HG03175 (cell line): ENCODE measurements around the gene LLGL1.

Source experiments
- ATAC-seq: cut with Tn5 transposase; IDR thresholded peaks from one replicate; pipeline ENCODE4 v1.9.1; 2021; ENCODE audit warnings: mild to moderate bottlenecking, moderate library complexity; ENCODE audit not compliant: unreplicated experiment

LLGL1 gene

DNA sequence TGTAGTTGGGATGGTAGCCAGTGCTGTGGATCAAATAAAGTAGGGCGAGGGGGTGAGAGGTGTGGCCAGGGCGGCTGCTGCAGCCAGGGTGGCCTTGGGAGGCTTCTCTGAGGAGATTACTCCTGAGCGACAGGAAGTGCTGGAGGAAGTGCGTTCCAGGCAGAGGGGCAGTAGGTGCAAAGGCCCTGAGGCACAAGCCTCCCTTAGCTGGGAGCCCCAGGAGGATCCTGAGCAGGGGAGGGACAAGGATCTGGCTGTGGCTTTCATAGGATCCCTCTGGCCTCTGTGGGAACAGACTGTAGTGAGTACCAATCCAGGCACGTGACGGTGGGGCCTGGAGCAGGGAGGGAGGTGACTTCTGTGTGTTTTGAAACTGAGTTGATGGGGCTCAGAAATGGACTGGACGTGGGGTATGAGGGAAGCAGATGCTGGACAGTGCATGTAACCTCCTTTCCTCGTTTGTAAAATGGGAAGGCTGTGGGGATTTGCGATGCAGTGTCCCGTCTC, 2.8 kb downstream of the LLGL1 start:
- no peak for ATAC-seq

DNA sequence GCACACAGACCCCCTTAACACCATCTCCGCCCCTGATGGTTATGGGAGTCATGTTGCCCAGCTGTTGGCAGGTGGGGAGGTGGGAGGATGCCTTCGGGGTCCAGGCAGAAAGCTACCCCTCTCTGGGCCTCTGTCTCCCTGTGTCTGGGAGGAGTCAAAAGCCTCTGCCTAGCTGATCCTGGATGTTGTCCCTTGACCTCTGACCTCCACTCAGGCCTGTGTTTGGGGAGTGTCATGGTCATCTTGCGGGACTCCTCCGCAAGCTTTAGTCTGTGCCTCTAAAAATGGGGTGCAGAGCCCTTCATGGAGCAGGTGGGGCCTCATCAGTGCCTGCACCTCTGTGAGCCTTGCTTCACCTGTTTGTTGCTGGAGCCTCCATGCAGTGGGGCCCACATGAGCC, 3.8 kb downstream of the LLGL1 start:
- ATAC-seq: no peak

DNA sequence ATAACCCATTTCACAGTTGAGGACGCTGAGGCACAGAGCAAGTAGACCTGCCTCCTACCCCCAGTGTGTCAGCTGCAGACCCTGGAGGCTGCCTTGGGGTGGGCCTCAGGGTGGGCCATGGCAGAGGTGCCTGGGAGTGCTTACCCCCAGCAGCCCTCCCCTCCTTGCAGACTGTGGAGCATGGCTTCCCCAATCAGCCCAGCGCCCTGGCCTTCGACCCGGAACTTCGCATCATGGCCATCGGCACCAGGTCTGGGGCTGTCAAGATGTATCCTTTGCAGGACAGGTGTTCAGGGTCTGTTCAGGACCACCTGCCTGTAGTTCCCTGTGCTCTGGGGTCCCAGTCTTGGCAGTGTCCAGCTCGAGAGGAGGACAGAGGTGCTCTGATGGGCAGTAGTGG, 4.3 kb downstream of the LLGL1 start:
- no peak for ATAC-seq

DNA sequence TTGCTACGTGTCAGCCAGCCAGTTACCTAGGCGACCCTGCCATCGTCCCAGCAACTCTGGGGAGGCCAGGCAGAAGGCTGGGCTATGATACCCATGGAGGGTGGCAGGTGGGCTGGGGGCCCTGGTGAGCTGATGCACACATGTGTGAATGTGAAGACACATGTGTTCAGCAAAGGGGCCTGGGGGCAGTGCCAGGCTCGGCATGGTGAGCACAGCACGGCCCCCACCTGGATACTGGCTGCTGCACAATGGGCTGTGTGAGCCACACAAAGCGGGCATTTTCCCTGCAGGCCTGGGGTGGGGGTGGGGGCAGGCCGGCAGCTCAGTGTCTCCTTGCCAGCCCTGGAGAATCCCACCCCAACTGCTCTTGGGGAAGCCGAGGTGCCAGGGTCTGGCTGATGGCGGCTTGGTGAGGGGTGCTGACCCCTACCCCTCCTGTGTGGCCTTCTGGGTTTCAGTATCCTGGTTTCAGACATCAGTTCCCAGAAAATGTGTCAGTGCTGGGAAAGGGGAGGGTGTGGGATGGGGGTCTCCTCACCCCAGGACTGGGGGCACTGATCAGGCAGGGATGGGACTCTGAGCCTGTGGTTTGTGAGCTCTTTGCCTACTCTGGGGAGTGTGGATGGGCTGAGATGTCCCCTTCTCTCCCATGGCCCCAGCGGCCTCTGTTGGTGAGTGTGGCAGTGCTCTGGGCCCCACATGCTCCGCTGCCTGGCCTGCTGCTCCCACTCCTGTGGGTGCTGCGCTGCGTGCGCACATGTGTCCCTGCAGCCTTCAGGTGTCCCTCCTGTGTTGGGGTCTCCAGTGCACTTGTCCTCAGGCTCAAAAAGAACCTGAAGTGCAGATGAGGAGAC, 5.1 kb downstream of the LLGL1 start:
- no peak for ATAC-seq

DNA sequence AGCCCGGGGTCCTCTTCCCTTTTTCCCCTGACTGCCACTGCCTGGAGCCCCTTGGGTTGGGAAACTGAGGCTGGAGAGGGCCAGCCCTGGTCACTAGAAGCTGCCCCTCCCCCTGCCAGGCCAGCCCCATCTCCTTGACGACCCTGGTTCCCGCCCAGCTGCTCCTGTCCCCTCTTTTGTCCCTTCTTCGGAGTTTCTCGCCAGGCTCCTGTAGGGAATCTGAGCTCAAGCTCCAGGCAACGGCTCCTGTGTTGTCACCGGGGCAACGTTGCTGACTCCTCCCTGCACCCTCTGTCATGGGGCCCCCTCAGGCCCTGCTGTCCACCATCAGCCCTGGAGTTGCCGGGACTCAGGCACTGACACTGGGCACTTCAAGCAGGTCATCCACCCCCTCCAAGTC, 5.7 kb downstream of the LLGL1 start:
- ATAC-seq: no peak

DNA sequence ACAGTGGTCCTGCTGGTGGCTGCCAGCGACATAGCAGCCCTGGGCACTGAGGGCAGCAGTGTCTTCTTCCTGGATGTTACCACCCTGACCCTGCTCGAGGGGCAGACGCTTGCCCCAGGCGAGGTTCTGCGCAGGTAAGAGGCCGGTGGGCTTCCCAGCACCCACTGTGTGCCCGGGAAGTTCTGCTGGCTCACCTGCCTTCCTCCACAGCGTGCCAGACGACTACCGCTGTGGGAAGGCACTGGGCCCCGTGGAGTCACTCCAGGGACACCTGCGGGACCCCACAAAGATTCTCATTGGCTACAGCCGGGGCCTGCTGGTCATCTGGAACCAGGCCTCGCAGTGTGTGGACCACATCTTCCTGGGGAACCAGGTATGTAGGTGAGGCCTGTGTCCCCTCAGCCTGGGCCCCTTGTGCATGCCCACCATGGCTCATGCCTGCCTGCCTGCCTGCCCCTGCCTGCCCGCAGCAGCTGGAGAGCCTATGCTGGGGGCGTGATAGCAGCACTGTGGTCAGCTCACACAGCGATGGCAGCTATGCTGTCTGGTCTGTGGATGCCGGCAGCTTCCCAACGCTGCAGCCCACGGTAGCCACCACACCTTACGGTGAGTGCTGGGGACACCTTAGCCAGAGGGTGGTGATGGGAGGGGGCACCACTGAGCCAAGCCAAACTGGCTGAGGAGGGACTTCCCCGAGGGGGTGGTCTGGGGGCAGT, 8.5 kb downstream of the LLGL1 start:
- no peak for ATAC-seq

DNA sequence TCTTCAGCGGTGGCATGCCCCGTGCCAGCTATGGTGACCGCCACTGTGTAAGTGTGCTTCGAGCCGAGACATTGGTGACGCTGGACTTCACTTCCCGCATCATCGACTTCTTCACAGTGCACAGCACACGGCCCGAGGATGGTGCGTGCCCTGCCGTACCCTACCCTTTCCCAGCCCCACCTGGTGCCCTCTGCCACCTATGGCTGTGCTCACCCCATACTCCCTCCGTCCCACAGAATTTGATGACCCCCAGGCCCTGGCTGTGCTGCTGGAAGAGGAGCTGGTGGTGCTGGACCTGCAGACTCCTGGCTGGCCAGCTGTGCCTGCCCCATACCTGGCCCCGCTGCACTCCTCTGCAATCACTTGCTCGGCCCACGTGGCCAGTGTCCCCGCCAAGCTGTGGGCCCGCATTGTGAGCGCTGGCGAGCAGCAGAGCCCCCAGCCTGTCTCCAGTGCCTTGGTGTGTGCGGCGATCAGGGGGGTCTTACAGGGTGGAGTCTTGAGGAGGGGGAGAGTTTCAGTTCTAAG, 9.5 kb downstream of the LLGL1 start:
- ATAC-seq: no peak

DNA sequence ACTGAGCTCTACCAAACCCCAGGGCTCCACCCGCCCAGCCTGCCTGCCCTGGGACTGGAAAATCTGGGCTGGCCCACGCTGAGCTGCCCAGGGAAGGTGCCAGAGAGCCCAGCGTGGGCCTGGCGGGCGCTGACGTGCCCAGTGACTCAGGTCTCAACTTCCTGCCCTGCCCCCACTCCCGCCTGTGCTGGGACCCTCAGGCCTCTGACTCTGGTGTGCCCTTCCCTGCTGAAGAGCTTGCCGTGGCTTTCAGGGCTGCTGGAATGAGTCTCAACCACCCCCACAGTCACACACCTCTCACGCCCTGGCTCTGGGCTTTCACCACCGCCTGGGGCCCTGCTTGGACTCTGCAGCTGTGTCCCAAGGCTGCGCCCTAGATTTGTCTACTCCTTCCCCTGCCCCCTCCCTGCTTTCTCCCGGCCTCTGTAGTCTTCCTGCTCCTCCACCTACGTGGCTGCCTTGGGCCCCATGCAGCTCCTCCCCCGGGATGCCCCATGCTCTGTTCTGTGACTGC, 10.4 kb downstream of the LLGL1 start:
- no peak for ATAC-seq

DNA sequence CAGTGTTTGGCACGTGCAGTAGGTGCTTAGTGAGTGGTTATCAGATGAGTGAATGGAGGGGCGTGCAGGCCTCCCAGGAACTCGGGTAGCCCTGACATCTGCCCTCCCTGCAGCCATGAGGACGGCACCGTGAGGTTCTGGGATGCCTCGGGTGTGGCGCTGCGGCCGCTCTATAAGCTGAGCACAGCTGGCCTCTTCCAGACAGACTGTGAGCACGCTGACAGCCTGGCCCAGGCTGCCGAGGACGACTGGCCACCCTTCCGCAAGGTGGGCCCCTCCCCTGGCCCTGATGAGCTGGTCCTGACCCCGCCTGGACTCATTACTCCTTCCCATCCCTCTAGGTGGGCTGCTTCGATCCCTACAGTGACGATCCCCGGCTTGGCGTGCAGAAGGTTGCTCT, 11.1 kb downstream of the LLGL1 start:
- no peak for ATAC-seq

DNA sequence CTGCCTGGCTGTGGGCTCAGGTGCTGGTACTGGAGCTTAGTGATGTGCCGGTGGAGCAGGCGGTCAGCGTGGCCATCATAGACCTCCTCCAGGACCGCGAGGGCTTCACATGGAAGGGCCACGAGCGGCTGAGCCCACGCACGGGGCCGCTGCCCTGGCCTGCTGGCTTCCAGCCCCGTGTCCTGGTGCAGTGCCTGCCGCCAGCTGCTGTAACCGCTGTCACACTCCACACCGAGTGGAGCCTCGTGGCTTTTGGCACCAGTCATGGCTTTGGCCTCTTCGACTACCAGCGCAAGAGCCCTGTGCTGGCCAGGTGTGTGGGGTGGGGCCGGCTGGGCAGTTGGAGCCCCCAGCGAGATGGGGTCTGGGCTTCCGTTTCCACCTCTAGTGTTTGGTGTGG, 12.0 kb downstream of the LLGL1 start:
- no peak for ATAC-seq

DNA sequence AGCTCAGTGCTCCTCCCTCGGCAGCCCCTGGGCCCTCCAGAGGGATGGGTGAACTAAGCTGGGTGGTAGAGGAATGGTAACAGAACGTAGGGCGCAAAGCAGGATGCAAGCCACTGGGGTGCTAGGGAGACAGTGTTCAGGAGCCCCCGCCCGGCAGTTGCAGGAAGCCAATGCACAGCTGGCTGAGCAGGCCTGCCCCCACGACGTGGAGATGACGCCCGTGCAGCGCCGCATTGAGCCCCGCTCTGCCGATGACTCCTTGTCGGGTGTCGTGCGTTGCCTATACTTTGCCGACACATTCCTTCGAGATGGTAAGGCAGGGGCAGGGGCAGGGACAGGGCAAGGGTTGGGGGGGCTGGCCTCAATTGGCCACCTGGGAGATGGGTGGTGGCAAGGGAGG, 12.9 kb downstream of the LLGL1 start:
- no peak for ATAC-seq

DNA sequence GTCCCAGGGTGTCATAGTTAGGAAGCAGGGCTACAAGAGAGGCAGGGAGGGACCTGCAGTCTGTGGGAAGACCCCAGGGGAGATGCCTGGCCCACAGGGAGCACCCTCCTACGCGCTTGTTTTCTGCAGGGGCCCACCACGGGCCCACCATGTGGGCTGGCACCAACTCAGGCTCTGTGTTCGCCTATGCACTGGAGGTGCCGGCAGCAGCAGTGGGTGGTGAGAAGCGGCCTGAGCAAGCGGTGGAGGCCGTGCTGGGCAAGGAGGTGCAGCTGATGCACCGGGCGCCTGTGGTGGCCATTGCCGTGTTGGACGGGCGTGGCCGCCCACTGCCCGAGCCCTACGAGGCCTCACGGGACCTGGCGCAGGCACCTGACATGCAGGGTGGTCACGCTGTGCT, 15.0 kb downstream of the LLGL1 start:
- no peak for ATAC-seq

DNA sequence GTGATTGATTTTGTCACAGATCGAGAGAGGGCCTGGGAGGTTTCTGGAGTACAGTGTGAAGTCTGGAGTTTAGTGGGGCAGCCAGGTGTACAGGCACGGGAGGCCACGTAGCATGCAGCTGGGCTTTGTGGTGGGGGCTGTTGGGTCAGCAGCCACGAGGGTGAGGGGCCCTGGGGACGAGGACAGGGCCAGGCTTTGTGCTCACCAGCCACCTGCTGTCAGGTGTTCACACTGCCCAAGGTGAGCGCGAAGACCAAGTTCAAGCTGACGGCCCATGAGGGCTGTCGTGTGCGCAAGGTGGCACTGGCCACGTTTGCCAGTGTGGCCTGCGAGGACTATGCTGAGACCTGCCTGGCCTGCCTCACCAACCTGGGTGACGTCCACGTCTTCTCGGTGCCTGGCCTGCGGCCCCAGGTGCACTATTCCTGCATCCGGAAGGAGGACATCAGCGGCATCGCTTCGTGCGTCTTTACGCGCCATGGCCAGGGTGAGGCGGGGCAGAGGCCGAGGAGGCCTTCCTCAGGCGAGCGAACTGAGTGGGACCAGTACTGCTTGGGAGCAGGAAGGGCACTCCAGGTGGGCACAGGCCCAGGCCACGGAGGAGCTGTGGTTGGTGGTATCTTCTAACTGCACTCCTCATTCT, 15.9 kb downstream of the LLGL1 start:
- ATAC-seq: no peak

DNA sequence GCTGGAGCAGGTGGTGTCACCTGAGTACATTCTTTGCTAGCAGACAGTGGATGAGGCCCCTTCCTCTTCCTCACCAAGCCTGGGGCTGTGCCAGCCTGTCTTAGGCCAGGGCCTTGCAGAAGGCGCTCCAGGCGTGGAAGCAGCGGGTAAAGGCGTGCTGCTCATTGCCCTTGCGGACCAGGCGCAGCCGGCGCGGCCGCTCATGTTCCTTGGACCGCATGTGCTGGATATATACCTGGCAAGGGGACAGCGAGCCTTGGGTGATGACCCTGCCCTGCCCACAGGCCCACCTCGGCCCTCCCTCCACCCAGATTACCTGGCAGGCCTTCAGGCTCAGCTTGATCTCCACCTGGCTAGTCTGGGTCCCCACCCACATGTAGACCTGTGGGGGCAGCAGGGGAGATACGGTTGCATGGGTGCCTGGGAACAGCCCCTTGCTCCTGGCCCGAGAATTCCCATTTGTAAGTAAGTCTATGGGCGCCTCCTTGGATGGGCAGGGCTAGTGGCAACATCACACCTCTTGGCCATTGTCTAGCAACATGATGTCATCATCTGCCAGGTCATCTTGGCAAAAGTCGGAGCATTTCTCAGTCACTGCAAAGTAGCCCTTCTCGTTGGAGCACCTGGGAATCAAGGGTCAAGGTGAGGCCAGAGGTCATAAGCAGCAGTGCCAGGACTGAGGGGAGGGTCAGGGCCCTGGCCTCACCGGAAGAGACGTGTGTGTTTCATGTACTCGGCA, 19.8 kb downstream of the LLGL1 start:
- no peak for ATAC-seq

DNA sequence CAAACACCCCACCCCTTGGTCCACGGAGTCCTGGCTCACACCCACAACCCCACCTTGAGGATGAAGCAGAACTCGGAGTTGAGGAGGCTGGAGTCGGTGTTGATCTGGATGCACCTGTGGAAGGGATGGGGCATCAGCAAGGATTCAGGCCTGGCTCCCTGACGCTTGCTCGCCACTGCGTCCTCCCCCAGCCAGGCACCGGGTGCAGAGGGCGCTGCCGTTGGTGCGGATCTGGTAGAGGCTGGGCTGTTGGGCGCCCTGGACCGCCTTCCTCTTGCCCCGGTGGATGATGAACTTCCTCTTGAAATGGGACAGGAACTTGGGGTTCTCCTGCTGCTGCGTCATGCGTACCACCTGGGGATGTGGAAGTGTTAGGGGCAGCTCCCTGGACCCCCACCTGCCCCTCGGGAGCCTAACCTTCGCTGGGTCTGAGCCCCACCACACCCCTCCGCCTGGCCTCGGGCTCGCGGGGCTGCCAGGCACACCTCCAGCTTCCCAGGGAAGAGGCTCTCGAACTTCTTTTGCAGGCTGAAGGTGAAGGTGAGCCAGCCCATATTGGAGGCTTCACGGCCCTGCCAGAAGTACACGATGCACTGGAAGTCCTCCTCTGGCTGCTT, 20.8 kb downstream of the LLGL1 start:
- ATAC-seq: no peak

DNA sequence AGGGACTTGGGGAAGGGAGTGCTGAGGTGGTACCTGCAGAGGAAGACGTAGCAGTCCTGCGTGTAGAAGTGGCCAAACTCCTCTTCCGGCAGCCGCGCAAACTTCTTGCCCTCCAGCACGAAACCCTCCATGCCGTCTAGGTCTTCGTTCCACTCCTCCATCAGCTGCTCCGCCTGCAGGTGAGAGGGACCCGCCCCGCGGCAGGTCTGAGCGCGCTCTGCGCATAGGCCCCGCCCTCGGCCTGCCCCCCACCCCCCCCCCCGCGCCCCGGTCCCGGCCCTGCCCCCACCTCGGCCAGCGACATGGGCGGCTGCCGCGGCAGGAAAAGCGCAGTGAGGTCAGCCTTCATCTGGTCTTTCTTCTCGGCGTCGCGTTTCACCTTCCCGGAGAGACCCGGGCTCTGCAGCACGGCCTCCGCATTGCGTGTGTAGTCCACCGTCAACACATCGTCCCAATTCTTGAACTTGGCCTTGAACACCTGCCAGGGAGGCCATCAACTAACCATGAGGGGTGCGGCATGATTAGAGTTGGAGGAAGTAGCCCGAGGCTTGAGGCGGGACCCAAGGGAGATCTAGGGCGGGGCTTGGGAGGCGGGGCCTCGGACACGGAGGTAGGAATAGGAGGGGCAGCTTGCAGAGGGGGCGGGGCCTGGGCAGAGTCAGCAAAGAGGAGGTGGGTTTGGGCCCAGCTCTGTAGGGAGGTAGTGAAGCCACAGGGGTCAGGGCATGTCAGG, 21.6 kb downstream of the LLGL1 start:
- ATAC-seq: no peak

DNA sequence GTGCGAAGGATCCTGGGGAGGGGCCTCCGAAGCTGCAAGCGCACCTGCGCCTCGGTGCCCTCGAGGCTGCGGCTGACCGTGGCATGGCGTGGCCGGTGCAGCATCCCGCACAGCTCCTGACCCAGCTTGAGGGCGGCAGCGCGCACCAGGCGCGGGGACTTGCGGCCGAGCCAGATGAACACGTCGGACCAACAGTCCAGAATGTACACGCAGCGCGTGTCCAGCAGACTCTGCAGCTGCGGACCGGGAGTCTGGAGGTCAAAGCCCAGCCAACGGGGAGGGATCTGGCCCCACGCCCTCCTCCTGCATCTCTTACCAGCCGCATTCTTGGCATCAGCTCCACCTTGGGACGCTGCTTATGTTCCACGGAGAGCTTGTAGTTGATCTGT, 22.2 kb downstream of the LLGL1 start:
- ATAC-seq: no peak

DNA sequence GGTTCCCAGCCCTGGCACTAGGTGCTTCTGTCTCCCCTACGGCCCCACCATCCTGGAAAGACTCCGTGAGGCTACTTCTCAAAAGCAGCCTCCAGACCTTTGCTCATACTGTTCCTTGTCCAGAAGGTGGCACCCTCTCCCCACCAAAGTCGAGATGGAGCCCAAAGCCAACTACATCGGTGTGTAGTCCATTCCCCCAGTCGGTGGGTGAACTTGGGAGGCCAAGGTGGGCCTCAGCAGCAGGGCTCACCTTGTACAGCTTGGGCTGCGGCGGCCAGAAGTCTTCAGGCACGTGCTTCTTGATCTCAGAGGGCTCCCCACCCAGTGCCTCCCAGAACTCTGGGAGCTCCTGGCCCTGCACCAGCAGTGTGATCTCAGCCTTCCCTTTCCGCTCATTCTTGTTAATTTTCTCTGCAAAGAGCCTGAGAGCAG, 22.9 kb downstream of the LLGL1 start:
- no peak for ATAC-seq

DNA sequence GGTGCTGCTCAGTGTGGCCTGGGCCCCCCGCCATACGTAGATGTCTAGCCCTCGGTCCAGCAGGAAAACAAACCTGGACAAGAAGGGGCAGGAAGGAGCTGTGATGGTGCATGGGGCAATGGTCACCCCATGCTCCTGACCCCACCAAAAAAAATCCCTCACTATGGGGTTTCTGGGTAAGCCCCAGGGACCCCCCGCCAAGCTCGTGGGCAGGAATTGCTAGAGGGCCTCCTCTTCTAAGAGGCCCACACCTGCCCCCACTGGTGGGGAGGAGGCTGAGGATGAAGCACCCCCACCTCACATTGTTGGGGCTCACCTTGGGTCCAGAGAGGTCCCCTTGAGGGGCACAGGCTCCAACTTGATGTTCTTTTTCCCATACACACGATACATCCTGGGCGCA, 23.4 kb downstream of the LLGL1 start:
- no peak for ATAC-seq

DNA sequence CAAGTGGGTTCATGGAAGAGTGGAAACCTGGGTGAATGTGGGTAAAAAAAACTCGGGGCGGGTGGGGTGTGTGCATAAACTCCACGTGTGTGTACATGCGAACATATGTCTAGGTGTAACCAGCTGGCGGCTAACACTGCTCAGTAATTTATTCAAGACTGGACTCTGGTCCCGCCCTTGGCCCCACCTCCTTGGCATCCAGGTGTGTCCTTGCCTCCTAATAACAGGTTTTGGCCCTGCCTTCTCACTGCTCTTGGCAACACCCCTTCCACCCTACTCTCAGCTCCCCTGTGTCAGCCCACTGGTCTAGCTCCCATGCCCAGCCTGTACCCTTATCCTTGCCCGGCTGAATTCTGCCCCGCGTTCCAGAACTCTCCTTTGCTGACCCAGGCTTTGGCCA, 24.8 kb downstream of the LLGL1 start:
- ATAC-seq: no peak
